GM18520 (cell line): Measurements from ENCODE around the gene MRPL9.

ENCODE experiments used
- ATAC-seq: cut with Tn5 transposase; IDR thresholded peaks from one replicate; pipeline ENCODE4 v1.9.1; 2021; ENCODE audit not compliant: unreplicated experiment

The MRPL9 gene

GRCh38 chr1:151711951-151712350, 51.3 kb downstream of the MRPL9 start:
- no peak for ATAC-seq

- ATAC-seq, result no peak
These were observed 52.1 kb downstream of the MRPL9 start for GRCh38 chr1:151711044-151711800.

GRCh38 chr1:151710187-151710840, 53.0 kb downstream of the MRPL9 start:
- ATAC-seq, result no peak
